ENCODE results near the gene KCNA5. TPM values are rescaled to one million over a fixed set of nuclear protein-coding genes. Genes with fewer than 3 reads are reported as not detected.

The KCNA5 gene
- total RNA-seq (not detected in 2 replicates), polyA plus RNA-seq (not detected in 2 replicates), polyA minus RNA-seq (ENCODE audit: low replicate concordance) (not detected in 2 replicates)
- polyA plus RNA-seq (2012), result not detected in 2 replicates

DNA sequence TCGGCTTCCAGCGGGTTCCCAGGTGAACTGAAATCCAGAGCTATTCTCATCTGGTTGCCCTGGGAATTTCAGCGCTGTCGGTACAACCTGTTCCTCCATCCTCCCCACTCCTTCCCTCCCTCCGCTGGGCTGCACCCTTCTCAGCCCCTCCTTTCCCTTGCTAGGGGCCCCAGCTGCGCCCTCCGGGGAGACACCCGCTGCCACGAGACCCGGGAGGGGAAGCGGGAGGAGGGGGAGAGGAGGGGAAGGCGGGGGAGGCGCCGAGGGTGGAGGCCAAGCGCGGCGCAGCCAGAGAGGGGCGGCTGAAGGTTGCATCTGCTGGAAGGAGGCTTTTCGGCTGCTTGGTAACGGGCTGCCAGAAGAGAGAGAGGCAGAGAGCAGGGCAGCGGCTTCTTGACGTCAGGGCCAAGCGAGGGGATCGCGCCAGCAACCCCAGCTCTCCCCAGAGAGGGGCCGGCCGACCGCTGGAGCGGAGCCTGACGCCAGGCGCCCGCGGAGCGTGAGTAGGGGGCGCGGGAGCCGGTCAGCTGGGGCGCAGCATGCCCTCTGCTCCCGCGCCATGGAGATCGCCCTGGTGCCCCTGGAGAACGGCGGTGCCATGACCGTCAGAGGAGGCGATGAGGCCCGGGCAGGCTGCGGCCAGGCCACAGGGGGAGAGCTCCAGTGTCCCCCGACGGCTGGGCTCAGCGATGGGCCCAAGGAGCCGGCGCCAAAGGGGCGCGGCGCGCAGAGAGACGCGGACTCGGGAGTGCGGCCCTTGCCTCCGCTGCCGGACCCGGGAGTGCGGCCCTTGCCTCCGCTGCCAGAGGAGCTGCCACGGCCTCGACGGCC is at the start of gene KCNA5:
Gene KCNA5, plus strand, starts transcription at position 291 of the 831 bp plus-strand sequence. Its CDS starts 269 bp downstream, at position 560.
- H2AFZ ChIP-seq (ENCODE audit: low read length), result no peak within 1 kb of the TSS
- peaks cover 10% of the 10 kb centered on the region for H3K27me3 ChIP-seq (ENCODE audit: control insufficient read depth, insufficient read depth, low read length)
- H3K36me3 ChIP-seq (ENCODE audit: control insufficient read depth, insufficient read depth, low read length), result no peaks in the 10 kb centered on the region
- no peak within 1 kb of the TSS for H3K4me2 ChIP-seq (ENCODE audit: extremely low read depth, insufficient read depth, low read length)
- no peak within 1 kb of the TSS for H3K9ac ChIP-seq (ENCODE audit: insufficient read depth, low read length)
- H3K9me3 ChIP-seq (ENCODE audit: control insufficient read depth, insufficient read depth, low read depth, low read length), result no peaks in the 10 kb centered on the region
- no peaks in the 10 kb centered on the region for H4K20me1 ChIP-seq (ENCODE audit: control insufficient read depth, extremely low read depth, insufficient read depth, low read length)
- TF ChIP-seq, protein P1, sequence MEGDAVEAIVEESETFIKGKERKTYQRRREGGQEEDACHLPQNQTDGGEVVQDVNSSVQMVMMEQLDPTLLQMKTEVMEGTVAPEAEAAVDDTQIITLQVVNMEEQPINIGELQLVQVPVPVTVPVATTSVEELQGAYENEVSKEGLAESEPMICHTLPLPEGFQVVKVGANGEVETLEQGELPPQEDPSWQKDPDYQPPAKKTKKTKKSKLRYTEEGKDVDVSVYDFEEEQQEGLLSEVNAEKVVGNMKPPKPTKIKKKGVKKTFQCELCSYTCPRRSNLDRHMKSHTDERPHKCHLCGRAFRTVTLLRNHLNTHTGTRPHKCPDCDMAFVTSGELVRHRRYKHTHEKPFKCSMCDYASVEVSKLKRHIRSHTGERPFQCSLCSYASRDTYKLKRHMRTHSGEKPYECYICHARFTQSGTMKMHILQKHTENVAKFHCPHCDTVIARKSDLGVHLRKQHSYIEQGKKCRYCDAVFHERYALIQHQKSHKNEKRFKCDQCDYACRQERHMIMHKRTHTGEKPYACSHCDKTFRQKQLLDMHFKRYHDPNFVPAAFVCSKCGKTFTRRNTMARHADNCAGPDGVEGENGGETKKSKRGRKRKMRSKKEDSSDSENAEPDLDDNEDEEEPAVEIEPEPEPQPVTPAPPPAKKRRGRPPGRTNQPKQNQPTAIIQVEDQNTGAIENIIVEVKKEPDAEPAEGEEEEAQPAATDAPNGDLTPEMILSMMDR (conservative IDR thresholded peaks at IDR 0.05 in 1 of 2, IDR thresholded peaks at IDR 0.05 in 1 of 2; ENCODE audit: low read depth in 1 of 2, low read length in 2 of 2), result no peak
- no peak for TF ChIP-seq EZH2 (IDR thresholded peaks at IDR 0.05; ENCODE audit: low read length, missing control alignments)
- no peak within 1 kb of the TSS for H3K27ac ChIP-seq (ENCODE audit: insufficient read depth, low read length)
- no peaks in the 10 kb centered on the region for H3K79me2 ChIP-seq (ENCODE audit: control insufficient read depth, insufficient read depth, low read length)
- no peaks in the 10 kb centered on the region for H3K4me1 ChIP-seq (ENCODE audit: control insufficient read depth, extremely low read depth, insufficient read depth, low read length)
- no peak for DNase-seq (ENCODE audit: low read depth in 2 of 2)
- H3K4me3 ChIP-seq (replicated peaks in 1 of 4; ENCODE audit: control extremely low read depth in 1 of 4, insufficient read depth in 1 of 4, low read depth in 3 of 4, low read length in 4 of 4), result no peak within 1 kb of the TSS

DNA sequence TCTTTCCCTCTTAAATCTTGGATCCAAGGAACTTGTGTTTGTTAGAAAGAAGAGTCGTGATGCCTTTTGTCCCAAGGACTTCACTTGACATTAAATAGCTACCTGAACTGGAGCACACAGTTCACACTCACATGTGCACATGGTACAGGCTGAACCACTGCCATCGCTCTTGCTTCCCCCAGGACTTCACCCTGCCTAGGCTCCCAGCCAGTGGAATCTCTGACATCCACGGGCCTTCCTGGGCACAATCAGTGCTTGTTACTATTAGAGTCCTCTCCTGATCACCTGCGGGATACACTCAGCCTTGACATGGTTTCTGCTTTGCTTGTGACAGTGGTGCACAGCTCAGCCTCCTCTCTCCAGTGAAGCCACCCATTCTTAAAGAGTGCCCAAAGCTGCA is 49.1 kb upstream of the KCNA5 start:
- no peaks in the 10 kb centered on the region for H3K27me3 ChIP-seq (ENCODE audit: control insufficient read depth, insufficient read depth, low read length)
- no peaks in the 10 kb centered on the region for H3K9me3 ChIP-seq (ENCODE audit: control insufficient read depth, insufficient read depth, low read depth, low read length)
- H2AFZ ChIP-seq (ENCODE audit: low read length), result no peak overlapping the region
- no peak for DNase-seq (ENCODE audit: low read depth in 2 of 2)
- H3K9ac ChIP-seq (ENCODE audit: insufficient read depth, low read length), result no peak overlapping the region
- no peak overlapping the region for H3K4me3 ChIP-seq (replicated peaks in 1 of 4; ENCODE audit: control extremely low read depth in 1 of 4, insufficient read depth in 1 of 4, low read depth in 3 of 4, low read length in 4 of 4)
- H3K36me3 ChIP-seq (ENCODE audit: control insufficient read depth, insufficient read depth, low read length), result no peaks in the 10 kb centered on the region
- H4K20me1 ChIP-seq (ENCODE audit: control insufficient read depth, extremely low read depth, insufficient read depth, low read length), result no peaks in the 10 kb centered on the region
- H3K4me2 ChIP-seq (ENCODE audit: extremely low read depth, insufficient read depth, low read length), result no peak overlapping the region
- TF ChIP-seq, protein P1 (conservative IDR thresholded peaks at IDR 0.05 in 1 of 2, IDR thresholded peaks at IDR 0.05 in 1 of 2; ENCODE audit: low read depth in 1 of 2, low read length in 2 of 2), result no peak
- no peak for TF ChIP-seq EZH2 (IDR thresholded peaks at IDR 0.05; ENCODE audit: low read length, missing control alignments)
- H3K27ac ChIP-seq (ENCODE audit: insufficient read depth, low read length), result no peak overlapping the region
- H3K79me2 ChIP-seq (ENCODE audit: control insufficient read depth, insufficient read depth, low read length), result no peaks in the 10 kb centered on the region
- H3K4me1 ChIP-seq (ENCODE audit: control insufficient read depth, extremely low read depth, insufficient read depth, low read length), result no peaks in the 10 kb centered on the region

DNA sequence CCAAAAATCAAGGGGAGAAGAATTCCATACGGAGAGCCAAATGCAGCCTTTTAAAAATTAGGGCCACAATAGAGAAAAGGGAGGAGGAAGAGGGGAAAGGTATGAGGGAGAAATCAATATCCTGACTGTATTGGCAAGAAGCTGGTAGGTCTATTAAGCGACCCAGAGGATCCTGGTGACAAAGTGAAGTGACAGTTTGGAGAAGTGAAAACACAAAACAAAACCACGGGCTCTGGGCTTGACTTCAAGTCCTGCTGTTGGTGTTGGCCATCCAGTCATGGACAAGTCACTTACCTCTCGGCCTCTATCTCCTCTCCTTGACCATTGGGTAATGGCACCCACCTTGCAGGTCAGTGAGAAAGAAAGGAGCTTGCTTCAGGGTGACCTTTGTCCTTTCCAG is 47.0 kb upstream of the KCNA5 start:
- no peak for DNase-seq (ENCODE audit: low read depth in 2 of 2)
- Histone ChIP-seq H3K4me3 (replicated peaks in 1 of 4; ENCODE audit: control extremely low read depth in 1 of 4, insufficient read depth in 1 of 4, low read depth in 3 of 4, low read length in 4 of 4) (no peak overlapping the region), H3K4me2 (ENCODE audit: extremely low read depth, insufficient read depth, low read length) (no peak overlapping the region), H2AFZ (ENCODE audit: low read length) (no peak overlapping the region), H3K27me3 (ENCODE audit: control insufficient read depth, insufficient read depth, low read length) (no peaks in the 10 kb centered on the region), H3K27ac (ENCODE audit: insufficient read depth, low read length) (no peak overlapping the region), H3K9ac (ENCODE audit: insufficient read depth, low read length) (no peak overlapping the region), H4K20me1 (ENCODE audit: control insufficient read depth, extremely low read depth, insufficient read depth, low read length) (no peaks in the 10 kb centered on the region), H3K9me3 (ENCODE audit: control insufficient read depth, insufficient read depth, low read depth, low read length) (no peaks in the 10 kb centered on the region), H3K4me1 (ENCODE audit: control insufficient read depth, extremely low read depth, insufficient read depth, low read length) (no peaks in the 10 kb centered on the region), H3K79me2 (ENCODE audit: control insufficient read depth, insufficient read depth, low read length) (no peaks in the 10 kb centered on the region), H3K36me3 (ENCODE audit: control insufficient read depth, insufficient read depth, low read length) (no peaks in the 10 kb centered on the region)
- TF ChIP-seq, protein P1 (conservative IDR thresholded peaks at IDR 0.05 in 1 of 2, IDR thresholded peaks at IDR 0.05 in 1 of 2; ENCODE audit: low read depth in 1 of 2, low read length in 2 of 2), result no peak

Data from fibroblast of lung (primary cell).